Stomach (tissue), 4 donors: ENCODE data around the gene GABRP.

Experiments used
- EP300 ChIP-seq: sonication (generic); formaldehyde crosslinking; IDR thresholded peaks from one replicate; pipeline ENCODE4 v1.6.1; 2017; ENCODE audit warnings: antibody characterized with exemption
- POLR2A ChIP-seq, 4 donors: fragments of 450-650 bp; IDR thresholded peaks; one replicate each; pipeline ENCODE4 v1.6.1; 2016; ENCODE audit warnings: antibody characterized with exemption in 4 of 4, control low read depth in 2 of 4, mild to moderate bottlenecking in 1 of 4, moderate library complexity in 1 of 4
- TF ChIP-seq, protein P1 (sequence below), 7 experiments: fragments of 450-650 bp in 4 of 7; fragments of 200-600 bp in 3 of 7; sonication (generic) in 3 of 7; IDR thresholded peaks; one replicate each; pipeline ENCODE4 v1.5.1; 2016 to 2019; ENCODE audit warnings: antibody characterized with exemption in 7 of 7, control low read depth in 2 of 7, mild to moderate bottlenecking in 1 of 7

DNA sequence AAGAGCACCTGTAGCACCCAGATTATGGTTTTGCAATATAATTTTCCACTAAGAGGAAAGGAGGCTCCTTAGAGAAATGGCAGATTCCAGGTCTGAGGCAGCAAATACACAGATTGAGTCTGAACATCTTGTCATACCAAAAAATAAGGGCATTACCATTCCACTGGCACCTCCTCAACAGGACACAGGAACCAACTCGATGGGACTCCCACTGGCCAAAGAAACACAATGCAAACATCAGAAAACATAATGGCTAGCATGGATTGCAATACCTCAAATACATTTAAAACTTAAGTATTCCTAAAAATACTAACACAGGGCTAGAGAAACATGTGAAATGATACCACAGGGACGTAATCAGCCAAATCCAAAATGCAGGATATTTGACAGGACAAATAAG lies 65.8 kb downstream of the GABRP start:
- no peak for TF ChIP-seq POLR2A (IDR thresholded peaks at IDR 0.05)
- TF ChIP-seq, protein P1, sequence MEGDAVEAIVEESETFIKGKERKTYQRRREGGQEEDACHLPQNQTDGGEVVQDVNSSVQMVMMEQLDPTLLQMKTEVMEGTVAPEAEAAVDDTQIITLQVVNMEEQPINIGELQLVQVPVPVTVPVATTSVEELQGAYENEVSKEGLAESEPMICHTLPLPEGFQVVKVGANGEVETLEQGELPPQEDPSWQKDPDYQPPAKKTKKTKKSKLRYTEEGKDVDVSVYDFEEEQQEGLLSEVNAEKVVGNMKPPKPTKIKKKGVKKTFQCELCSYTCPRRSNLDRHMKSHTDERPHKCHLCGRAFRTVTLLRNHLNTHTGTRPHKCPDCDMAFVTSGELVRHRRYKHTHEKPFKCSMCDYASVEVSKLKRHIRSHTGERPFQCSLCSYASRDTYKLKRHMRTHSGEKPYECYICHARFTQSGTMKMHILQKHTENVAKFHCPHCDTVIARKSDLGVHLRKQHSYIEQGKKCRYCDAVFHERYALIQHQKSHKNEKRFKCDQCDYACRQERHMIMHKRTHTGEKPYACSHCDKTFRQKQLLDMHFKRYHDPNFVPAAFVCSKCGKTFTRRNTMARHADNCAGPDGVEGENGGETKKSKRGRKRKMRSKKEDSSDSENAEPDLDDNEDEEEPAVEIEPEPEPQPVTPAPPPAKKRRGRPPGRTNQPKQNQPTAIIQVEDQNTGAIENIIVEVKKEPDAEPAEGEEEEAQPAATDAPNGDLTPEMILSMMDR (IDR thresholded peaks at IDR 0.05): no peak
- TF ChIP-seq EP300: no peak
